Bronchial epithelial cell (primary cell): Measurements from ENCODE around the gene CC2D2A. TPM values are rescaled to one million over a fixed set of nuclear protein-coding genes. Genes with fewer than 3 reads are reported as not detected.
A peak's percentile ranks its signal among the peaks of the same experiment; 100 is the strongest.

Experiments
- DNase-seq: peaks from one replicate; pipeline ENCODE4 v3.0.0-alpha.2; 2010; ENCODE audit warnings: low read depth
- FAIRE-seq: peaks from 2 replicates; lab custom pipeline; 2011; peaks lifted over from hg19 to GRCh38; lab: Jason Lieb, UNC
- H3K27me3 ChIP-seq: 2 replicates; pipeline ENCODE4 v1.5.1; 2011; ENCODE audit warnings: low read length; ENCODE audit not compliant: control insufficient read depth, insufficient read depth
- H3K36me3 ChIP-seq: 2 replicates; pipeline ENCODE4 v1.5.1; 2011; ENCODE audit warnings: low read length; ENCODE audit not compliant: control insufficient read depth, insufficient read depth
- H3K4me3 ChIP-seq: 2 replicates; pipeline ENCODE4 v1.5.1; 2011; ENCODE audit warnings: mild to moderate bottlenecking, low read depth, low read length, control low read depth
- CTCF ChIP-seq: IDR thresholded peaks from 2 replicates; pipeline ENCODE4 v1.5.1; 2011; ENCODE audit warnings: mild to moderate bottlenecking, moderate library complexity, low read length, control low read depth, inconsistent platforms; ENCODE audit not compliant: insufficient read depth, severe bottlenecking
- total RNA-seq: library from RNA; depleted of rRNA; stranded (reverse); fragments of >200 nt; gene quantifications from 2 replicates; pipeline ENCODE4 v1.2.1, GENCODE V29; 2014

Gene CC2D2A
- total RNA-seq, 1 donor from 2014 or later = 5.8 TPM

- Histone ChIP-seq H3K36me3 (peaks cover 7% of the 10 kb centered on the region), H3K27me3 (no peaks in the 10 kb centered on the region), H3K4me3 (no peak overlapping the region)
- TF ChIP-seq CTCF = no peak
- DNase-seq (peak; percentile 69), FAIRE-seq (no peak)
Observed at GRCh38 chr4:15636818-15637217, 167.1 kb downstream of the CC2D2A start.

- no peak for TF ChIP-seq CTCF
- Histone ChIP-seq H3K4me3 (no peak overlapping the region), H3K27me3 (no peaks in the 10 kb centered on the region), H3K36me3 (peaks cover 7% of the 10 kb centered on the region)
- no peak for DNase-seq
- no peak for FAIRE-seq
Observed at GRCh38 chr4:15638418-15638817, 168.7 kb downstream of the CC2D2A start.

- FAIRE-seq (no peak), DNase-seq (no peak)
- Histone ChIP-seq H3K36me3 (peaks cover 2% of the 10 kb centered on the region), H3K4me3 (no peak overlapping the region), H3K27me3 (no peaks in the 10 kb centered on the region)
- TF ChIP-seq CTCF = no peak
Observed at GRCh38 chr4:15648600-15648999, 178.9 kb downstream of the CC2D2A start.

- FAIRE-seq (no peak), DNase-seq (peak; percentile 61)
- no peak overlapping the region for H3K4me3 ChIP-seq
- peaks cover 2% of the 10 kb centered on the region for H3K36me3 ChIP-seq
- peak; percentile 77 for TF ChIP-seq CTCF
- H3K27me3 ChIP-seq = no peaks in the 10 kb centered on the region
Observed at GRCh38 chr4:15649914-15650545, 180.3 kb downstream of the CC2D2A start.

Other genes with a start within 250 kb of the CC2D2A start
- not detected in 2 replicates for gene C1QTNF7, start 41.8 kb upstream of the CC2D2A start, total RNA-seq
- 102 and 109 TPM in 2 replicates for gene FBXL5, start 185.5 kb downstream of the CC2D2A start, total RNA-seq
- 12.1 and 18.9 TPM in 2 replicates for gene FAM200B, start 211.9 kb downstream of the CC2D2A start, total RNA-seq
- 0.64 and 0.79 TPM in 2 replicates for gene BST1, start 233.2 kb downstream of the CC2D2A start, total RNA-seq